Neutrophil (primary cell): ENCODE measurements around the gene ZNF367.

Experiments used
- H3K27ac ChIP-seq: fragments of 200-600 bp; sonication (generic); 2 replicates; pipeline ENCODE4 v1.5.1; 2016; ENCODE audit warnings: mild to moderate bottlenecking, moderate library complexity
- H3K27me3 ChIP-seq: fragments of 200-600 bp; sonication (generic); 2 replicates; pipeline ENCODE4 v1.6.0; 2016; ENCODE audit warnings: mild to moderate bottlenecking
- H3K36me3 ChIP-seq: fragments of 200-600 bp; sonication (generic); 2 replicates; pipeline ENCODE4 v1.5.1; 2017
- H3K4me1 ChIP-seq, 2 experiments: fragments of 200-600 bp in 1 of 2; sonication (generic) in 1 of 2; 1 replicate in 1 of 2; 2 replicates in 1 of 2; pipeline versions ENCODE4 v1.5.1 to v1.6.1; 2013 to 2016; ENCODE audit warnings: low read depth in 1 of 2, low read length in 1 of 2, mild to moderate bottlenecking in 1 of 2, moderate library complexity in 1 of 2; ENCODE audit not compliant: control insufficient read depth in 1 of 2, insufficient read depth in 1 of 2
- H3K4me3 ChIP-seq, 2 experiments: fragments of 200-600 bp in 1 of 2; sonication (generic) in 1 of 2; 1 replicate in 1 of 2; 2 replicates in 1 of 2; pipeline ENCODE4 v1.5.1; 2013 to 2016; ENCODE audit warnings: low read depth in 1 of 2, low read length in 1 of 2, mild to moderate bottlenecking in 1 of 2, moderate library complexity in 1 of 2
- H3K9me3 ChIP-seq: fragments of 200-600 bp; sonication (generic); 2 replicates; pipeline ENCODE4 v1.5.1; 2016
- TF ChIP-seq, protein P1 (sequence below): fragments of 200-600 bp; sonication (generic); IDR thresholded peaks from 2 replicates; pipeline ENCODE4 v1.5.1; 2016; ENCODE audit warnings: antibody characterized with exemption

The ZNF367 gene

DNA sequence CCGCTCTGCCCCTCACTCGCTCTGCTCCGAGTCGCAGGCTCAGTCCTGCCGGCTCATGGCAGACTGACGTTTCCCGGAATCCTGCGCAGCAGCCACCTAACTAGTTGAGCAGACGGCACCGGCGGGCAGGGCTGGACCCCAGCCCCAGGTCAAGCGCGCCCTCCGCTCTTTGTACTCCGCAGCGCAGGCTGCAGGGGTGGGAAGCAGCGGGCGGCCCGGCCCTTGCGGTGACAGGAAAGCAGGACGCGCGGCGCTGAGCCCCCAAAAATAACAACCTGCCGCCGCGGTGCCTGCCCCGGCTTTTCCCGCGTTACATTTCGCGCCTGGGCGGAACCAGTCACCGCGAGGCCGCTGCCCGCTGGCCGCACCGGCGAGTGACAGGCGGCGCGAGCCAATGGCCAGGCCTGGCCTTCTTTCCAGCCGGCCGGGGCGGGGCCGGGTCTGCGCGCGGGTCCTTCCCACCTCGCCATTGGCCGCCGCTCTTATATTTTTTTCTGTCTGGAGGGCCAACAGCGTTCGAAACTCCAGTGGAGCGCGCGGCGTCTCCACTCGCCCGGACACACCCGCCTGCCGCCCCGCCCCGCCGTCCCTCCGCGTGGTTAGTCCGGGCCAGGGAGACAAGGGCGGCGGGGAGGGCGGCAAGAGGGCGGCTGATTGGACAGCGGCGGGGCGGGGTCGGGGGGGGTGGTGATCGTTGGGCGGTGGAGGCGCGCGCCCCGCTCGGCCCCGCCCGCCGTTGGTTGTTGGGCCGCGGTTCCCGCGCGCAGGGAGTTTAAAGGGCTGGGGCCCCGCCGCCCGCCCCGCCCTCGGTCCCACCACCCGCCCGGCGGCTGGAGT is at the start of gene ZNF367:
ZNF367 (minus strand) TSS at position 288 of the 837 bp plus-strand sequence. CDS start 338 bp downstream, outside the sequence.
- Histone ChIP-seq H3K36me3 (no peaks in the 10 kb centered on the region), H3K27ac (peak within 1 kb of the TSS; percentile 79), H3K4me1 (peaks cover 30 to 36% of the 10 kb centered on the region in 2 experiments), H3K4me3 (peak within 1 kb of the TSS; percentile 86 to 97), H3K27me3 (no peaks in the 10 kb centered on the region), H3K9me3 (no peaks in the 10 kb centered on the region)
- TF ChIP-seq, protein P1, sequence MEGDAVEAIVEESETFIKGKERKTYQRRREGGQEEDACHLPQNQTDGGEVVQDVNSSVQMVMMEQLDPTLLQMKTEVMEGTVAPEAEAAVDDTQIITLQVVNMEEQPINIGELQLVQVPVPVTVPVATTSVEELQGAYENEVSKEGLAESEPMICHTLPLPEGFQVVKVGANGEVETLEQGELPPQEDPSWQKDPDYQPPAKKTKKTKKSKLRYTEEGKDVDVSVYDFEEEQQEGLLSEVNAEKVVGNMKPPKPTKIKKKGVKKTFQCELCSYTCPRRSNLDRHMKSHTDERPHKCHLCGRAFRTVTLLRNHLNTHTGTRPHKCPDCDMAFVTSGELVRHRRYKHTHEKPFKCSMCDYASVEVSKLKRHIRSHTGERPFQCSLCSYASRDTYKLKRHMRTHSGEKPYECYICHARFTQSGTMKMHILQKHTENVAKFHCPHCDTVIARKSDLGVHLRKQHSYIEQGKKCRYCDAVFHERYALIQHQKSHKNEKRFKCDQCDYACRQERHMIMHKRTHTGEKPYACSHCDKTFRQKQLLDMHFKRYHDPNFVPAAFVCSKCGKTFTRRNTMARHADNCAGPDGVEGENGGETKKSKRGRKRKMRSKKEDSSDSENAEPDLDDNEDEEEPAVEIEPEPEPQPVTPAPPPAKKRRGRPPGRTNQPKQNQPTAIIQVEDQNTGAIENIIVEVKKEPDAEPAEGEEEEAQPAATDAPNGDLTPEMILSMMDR, result peak; percentile 40

DNA sequence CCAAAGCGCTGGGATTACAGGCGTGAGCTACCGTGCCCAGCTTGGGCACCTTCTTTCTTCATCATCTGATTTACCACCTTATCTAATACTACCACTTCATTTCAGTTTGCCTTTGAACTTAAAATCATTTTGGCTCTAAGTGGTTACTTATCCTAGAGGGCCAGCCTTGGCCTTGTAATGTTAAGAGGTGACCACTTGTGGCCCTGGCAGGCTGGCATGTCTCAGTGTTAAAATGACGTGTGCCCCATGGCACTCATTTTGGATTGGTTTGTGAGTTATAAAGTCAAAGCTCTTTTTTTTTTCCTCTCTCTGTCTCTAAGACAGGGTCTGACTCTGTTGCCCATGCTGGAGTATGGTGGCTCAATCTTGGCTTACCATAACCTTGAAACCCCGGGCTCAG is 49.6 kb upstream of the ZNF367 start:
- Histone ChIP-seq H3K27me3 (no peaks in the 10 kb centered on the region), H3K27ac (no peak overlapping the region), H3K4me1 (no peaks in the 10 kb centered on the region), H3K9me3 (no peaks in the 10 kb centered on the region), H3K4me3 (no peak overlapping the region), H3K36me3 (no peaks in the 10 kb centered on the region)
- TF ChIP-seq, protein P1, result no peak

DNA sequence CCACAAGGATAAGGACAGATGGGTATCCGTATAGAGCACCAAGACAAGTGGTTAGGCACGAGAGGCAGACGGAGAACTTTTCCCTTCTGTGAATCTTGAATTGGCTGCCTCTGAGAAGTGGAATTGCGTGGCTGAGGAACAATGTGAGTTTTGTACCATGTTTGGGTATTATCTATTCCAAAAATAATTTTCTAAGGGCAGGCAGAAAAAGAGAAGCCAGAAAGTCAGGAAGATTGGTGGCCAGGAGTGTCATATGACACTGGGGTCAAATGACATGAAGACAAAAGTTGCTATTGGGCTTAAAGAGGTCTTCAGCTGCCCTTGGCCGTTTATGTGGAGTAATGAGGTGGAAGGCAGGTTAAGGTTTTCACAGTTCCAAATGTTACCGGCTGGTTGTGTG is 46.3 kb upstream of the ZNF367 start:
- H3K4me1 ChIP-seq, result no peaks in the 10 kb centered on the region
- H3K27me3 ChIP-seq, result peaks cover 12% of the 10 kb centered on the region
- no peak overlapping the region for H3K4me3 ChIP-seq
- TF ChIP-seq, protein P1, result no peak
- no peaks in the 10 kb centered on the region for H3K36me3 ChIP-seq
- no peak overlapping the region for H3K27ac ChIP-seq
- no peaks in the 10 kb centered on the region for H3K9me3 ChIP-seq

DNA sequence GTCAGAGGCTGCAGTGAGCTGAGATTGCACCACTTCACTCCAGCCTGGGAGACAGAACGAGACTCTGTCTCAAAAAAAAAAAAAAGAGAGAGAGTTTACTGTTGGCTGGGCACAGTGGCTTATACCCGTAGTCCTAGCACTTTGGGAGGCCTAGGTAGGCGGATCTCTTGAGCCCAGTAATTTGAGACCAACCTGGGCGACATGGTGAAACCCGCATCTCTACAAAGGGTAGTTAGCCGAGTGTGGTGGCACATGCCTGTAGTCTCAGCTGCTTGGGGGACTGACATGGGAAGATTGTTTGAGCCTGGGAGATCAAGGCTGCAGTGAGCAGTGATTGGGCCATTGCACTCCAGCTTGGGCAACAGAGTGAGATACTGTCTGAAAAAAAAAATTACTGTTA is 44.4 kb upstream of the ZNF367 start:
- H3K27ac ChIP-seq, result no peak overlapping the region

DNA sequence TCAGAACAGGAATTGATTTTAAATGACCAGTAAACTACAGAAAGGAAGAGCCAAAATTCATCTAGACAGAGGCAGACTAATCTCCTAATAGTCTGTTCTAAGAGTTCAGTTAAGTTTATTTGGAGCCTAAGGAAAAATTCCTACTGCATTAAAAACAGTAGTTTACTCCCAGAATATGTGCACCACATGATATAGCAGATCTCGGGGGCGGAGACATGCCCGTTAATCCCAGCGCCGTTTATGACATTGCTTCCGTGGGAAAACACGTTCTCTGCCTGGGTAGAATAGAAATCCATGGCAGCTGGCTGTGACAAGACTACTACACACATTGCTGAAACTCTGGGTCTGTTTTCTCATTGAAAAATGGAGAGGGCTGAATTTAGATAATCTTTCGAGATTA is 43.2 kb upstream of the ZNF367 start:
- Histone ChIP-seq H3K36me3 (no peaks in the 10 kb centered on the region), H3K27ac (no peak overlapping the region)
- TF ChIP-seq, protein P1, result no peak

More for the DNA sequence above, 44.4 kb upstream of the ZNF367 start:
- Histone ChIP-seq H3K36me3 (no peaks in the 10 kb centered on the region), H3K27me3 (peaks cover 12% of the 10 kb centered on the region), H3K4me3 (no peak overlapping the region), H3K9me3 (no peaks in the 10 kb centered on the region), H3K4me1 (no peaks in the 10 kb centered on the region)
- TF ChIP-seq, protein P1, result no peak

More for the DNA sequence above, 43.2 kb upstream of the ZNF367 start:
- H3K9me3 ChIP-seq, result no peaks in the 10 kb centered on the region
- no peak overlapping the region for H3K4me3 ChIP-seq
- peaks cover 12% of the 10 kb centered on the region for H3K27me3 ChIP-seq
- no peaks in the 10 kb centered on the region for H3K4me1 ChIP-seq
